Stimulated activated CD4-positive, alpha-beta T cell treated with anti-CD3 and anti-CD28 coated beads, Interleukin-4, amount 100 ng/mL, for 4 hours (primary cell): ENCODE data around the gene SPEF2.

Experiments used
- DNase-seq, 2 experiments: peaks; one replicate each; pipeline ENCODE4 v3.0.0-alpha.2; 2020

SPEF2 gene

DNA sequence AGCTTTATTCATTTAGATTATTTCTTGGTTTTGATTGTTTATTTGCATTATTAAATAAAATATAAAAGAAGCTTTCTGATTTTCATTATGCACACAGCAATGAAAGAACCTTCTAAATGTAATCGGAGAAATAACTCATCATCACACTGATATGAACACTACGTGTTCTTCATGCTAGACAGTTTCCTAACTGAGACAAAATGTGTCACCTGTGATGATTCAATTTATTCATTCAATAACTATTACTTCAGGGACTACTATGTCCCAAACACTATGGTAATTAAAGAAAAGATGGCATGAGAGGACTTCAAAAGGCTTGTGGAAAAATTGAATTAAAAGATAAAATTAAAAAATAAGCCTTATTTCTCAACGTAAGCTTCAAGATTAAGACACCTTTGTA lies 118.1 kb downstream of the SPEF2 start:
- DNase-seq, result no peak

DNA sequence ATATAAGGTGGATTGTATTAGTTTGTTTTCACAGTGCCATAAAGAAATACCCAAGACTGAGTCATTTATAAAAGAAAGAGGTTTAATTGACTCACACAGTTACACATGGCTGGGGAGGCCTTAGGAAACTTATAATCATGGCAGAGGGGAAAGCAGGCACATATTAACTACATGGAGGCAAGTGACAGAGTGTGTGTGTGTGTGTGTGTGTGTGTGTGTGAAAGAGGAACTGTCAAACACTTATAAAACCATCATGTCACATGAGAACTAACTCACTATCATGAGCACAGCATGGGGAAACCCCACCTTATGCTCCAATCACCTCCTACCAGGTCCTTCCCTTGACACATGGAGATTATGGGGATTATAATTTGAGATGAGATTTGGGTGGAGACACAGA lies 118.6 kb downstream of the SPEF2 start:
- DNase-seq, result peak; percentile 23 to 53

DNA sequence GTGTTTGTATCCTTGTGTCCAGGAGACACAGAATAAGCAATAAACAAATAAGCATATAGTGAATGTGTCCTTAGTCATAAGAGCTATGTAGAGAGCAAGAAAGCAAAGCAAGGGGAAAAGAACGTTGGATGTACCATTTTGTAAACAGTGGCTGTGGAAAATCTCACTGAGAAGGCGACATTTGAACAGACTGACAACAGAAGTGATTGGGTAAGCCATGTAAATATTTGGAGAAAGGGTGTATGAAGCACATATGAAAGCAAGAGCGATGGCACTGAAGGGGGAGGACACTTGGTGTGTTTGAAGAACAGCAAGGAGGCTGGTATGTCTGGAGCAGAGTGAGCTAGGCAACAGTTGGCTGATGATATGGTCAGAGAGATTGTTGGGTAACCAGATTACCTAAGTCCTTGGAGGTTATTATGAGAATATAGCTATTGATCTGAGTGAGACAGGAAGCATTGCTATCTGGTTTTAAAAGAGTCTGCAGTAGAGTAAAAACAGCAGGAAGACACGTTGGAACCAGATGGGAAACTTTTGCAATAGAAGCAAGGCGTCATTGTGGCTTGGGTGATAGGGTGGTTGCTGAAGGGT lies 123.6 kb downstream of the SPEF2 start:
- no peak for DNase-seq

DNA sequence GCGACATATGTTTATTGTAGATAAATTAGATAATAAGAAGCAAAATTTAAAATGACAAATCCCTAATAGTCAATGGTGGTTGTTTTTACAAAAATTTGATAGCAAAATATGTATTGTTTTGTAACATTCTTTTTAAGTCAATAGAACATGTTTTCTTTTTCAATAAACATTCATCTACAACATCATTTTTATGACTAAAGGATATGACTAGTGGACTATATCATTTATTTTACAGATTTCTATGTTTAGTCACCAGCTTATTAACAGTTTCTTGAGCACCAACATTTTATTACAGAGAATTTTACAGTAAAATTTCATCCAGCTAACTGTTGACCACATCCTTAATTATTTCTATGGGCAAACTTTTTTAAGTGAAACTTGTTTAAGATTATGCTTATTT lies 124.3 kb downstream of the SPEF2 start:
- no peak for DNase-seq

DNA sequence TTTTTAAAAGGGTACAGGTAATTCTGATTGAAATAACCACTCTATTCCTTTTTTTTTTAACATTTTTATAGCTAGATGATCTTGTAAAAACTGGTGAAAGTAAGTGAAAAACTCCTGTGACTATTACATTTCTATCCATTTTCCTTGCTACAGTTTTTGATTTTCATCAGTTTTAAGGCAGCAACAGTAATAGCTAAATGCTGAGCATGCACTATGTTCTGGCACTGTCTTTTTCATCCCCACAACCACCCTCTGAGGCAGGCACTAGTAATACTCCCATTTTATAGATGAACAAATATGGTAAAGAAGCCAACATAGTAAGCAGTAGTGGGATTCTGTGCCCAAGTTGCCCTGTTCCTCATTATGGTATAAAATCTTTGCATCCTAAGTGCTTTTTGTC lies 126.0 kb downstream of the SPEF2 start:
- no peak for DNase-seq

DNA sequence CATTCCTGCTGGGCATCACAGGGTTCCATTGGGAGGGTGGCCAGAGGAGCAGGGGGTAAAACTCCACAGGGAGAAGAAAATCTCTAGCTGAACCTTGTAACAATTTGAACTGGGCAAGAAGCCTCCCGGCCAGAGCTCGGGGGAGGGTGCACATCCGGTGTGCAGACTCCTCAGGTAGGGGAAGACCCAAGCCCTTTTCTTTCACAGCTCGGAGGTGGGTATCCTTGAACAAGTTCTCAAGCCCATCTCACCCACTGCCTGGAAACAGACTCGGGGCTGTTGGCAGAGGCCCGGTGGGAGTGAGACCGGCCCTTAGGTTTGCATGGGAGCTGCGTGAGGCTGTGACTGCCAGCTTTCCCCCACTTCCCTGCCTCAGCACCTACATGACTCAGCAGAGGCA lies 127.5 kb downstream of the SPEF2 start:
- no peak for DNase-seq

DNA sequence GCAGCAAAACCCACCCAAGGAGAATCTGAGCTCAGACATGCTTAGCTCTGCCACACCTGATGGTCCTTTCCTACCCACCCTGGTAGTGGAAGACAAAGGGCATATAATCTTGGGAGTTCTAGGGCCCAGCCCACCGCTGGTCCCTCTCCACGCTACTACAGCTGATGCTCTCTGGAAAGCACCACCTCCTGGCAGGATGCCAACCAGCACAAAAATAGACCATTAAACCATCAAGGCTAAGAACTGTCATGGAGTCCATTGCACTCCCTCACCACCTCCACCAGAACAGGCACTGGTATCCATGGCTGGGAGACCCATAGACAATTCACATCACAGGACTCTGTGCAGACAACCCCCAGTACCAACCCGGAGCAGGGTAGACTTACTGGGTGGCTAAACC lies 128.0 kb downstream of the SPEF2 start:
- no peak for DNase-seq

DNA sequence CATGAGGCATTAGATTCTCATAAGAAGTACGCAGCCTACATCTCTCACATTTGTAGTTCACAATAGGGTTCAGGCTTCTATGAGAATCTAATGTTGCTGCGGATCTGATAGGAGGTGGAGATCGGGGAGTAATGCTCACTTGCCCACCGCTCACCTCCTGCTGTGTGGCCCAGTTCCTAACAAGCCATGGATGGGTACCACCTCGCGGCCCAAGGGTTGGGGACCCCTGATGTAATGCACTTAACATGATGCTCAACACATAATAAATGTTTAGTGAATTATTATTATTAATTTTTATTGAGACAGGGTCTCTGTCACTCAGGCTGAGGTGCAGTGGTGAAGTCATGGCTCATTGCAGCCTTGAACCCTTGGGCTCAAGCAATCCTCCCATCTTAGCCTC lies 134.3 kb downstream of the SPEF2 start:
- no peak for DNase-seq

DNA sequence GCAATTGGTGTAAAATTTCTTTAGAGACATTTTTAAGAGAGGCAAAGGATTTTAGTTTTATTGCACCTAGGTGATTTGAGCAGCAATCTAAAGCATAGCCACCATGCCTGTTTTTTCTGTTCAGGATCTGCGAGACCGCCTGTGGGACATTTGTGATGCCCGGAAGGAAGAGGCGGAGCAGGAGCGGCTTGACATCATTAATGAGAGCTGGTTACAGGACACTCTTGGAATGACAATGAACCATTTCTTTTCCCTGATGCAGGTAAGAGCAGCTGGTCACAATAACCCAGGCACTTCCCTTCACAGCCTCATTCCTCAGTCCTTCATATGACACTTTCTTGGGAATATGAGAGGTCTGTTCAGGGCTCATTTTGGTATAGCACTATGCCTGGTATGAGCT lies 135.8 kb downstream of the SPEF2 start:
- DNase-seq, result no peak

DNA sequence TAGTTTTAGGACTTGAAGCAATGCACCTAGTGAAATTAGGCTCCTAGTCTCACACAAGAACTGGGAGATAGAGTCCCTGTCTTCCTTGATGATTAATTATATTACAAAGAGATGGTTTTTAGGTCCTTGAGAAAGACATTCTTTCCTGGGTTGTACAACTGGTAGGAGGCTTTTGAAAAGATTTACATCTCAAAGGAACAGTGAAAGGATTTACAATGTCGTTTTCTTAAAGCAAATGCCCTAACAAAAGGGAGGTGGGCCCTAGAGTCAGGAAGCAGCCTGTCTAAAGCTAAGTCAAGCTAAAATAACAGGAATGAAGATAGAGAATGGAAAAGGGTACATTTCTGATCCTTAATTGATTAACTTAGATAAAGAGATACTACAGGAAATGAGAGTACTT lies 136.8 kb downstream of the SPEF2 start:
- no peak for DNase-seq

DNA sequence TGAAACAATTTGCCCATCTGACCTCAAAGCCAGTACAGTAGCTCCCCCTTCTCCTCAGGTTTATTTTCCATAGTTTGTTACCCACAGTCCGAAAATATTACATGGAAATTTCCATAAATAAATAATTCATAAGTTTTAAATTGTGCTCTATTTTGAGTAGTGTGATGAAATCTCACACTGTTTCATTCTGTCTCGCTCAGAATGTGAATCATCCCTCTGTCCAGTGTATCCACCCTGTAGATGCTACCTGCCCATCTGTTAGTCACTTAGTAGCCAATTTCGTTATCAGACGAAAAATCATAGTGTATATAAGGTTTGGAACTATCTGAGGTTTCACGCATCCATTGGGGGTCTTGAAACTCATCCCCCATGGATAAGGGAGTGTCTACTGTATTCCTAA lies 138.3 kb downstream of the SPEF2 start:
- DNase-seq, result no peak

DNA sequence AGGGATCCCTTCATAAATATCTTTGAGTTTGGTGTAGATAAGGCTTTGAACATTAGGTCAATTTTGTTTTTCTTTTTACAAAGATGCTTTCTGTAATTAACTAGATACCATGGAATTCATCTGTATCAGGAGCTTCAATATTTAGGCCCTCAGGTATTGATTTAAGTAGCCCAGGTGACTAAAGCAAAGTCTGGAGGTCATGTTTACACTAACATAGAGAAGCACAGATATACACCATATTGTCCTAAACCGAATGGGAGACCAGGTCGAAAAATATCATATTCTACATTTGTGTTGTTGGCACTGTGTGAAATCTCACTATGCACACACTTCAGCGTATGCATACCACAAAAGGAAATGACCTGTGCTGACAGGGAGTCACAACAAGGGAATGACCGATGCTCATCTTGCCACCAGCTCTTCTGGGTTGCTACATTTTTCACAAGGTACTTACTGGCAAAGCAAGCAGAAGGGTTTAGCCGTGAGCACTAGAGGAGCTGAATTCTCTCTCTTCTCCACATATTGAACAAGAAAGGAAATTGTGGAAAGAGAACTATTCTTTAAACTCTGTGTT lies 140.6 kb downstream of the SPEF2 start:
- DNase-seq, result no peak

DNA sequence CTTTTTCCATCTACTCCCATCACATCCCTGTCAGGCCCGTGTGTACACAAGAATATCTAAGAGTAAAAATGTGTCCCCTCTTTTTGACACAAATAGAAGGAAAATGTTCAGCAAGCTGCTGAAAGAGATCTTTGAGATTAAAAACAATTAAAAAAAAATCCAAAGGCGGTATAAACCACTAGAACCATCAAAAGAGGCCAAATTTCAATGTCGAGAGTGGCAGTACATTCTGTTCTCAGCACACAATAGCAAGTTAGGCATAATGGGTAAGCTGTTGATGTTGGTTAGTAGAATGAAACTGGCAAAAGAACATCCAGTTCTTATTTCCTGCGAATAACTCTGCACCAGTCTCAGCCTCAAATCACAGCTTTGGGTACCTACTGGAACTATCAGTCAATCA lies 143.9 kb downstream of the SPEF2 start:
- DNase-seq, result no peak

DNA sequence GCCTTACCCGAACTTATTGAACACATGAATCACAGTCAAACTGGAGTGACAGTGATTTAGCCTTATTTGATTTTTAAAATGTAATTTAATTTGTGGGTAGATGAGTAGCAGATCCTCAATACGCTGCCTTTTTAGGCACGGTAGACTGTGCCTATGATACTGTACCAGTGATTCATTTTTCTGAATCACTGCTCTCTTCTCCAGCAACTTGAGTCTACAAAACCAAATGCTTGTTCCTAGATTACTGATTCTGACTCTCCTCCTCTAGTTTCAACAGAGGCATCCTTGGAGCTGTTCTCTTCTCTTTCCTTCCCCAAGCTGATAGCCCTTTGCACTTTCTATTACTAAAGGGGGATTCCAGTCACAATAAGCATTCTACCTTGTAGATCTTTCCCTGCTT lies 144.7 kb downstream of the SPEF2 start:
- no peak for DNase-seq

DNA sequence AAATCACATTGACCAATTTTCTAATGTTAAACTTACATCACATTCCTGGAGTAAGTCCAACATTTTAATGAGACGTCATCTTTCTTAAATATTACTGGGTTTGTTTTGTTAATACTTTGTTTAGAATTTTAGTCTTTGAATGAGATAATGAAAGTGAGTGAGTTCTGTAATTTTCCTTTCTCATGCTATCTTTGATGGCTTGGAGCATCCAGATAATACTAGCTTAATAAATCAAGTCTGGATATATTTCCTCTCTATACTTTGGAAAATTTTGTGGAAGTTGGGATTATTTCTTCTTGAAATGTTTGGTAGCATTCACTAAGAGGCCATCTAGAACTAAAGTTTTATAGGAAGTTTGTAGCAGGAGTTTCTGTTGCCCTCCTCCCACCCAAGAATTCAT lies 148.3 kb downstream of the SPEF2 start:
- no peak for DNase-seq

DNA sequence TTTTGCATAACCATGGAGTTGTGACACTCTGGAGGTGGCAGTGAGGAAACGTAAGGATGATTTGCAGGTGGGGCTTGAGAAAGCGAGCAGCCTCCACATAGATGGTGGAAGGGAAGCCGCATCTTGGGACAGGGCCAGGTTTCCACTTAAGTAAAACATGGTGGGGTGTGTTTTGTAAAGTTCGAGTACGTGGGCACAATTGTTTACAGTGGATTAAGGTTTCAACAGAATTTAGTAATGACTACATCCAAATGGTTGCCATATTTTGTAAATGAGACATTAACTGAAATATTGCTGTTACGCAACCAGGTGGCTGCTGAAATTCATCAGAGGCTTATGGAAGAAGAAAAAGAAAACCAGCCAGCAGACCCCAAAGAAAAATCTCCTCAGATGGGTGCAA lies 153.6 kb downstream of the SPEF2 start:
- no peak for DNase-seq

DNA sequence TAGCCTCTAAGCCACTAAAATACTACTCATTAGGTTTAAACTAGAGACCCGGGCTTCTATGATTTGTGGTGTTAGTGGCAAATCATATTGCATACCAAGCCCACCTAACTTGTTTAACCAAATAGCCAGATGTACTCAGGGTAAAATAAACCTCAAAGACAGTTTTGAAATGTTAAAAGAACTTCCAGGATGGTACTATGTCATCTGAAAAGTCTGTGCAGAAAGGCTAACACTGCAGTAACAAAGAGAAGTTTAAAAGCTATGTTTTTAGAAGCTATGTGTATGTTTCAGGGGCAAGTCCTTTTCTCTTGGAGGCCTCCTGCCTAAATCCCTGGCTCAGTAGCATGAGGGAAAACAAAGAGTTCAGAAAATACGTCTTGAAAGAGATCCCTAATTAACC lies 154.2 kb downstream of the SPEF2 start:
- no peak for DNase-seq

DNA sequence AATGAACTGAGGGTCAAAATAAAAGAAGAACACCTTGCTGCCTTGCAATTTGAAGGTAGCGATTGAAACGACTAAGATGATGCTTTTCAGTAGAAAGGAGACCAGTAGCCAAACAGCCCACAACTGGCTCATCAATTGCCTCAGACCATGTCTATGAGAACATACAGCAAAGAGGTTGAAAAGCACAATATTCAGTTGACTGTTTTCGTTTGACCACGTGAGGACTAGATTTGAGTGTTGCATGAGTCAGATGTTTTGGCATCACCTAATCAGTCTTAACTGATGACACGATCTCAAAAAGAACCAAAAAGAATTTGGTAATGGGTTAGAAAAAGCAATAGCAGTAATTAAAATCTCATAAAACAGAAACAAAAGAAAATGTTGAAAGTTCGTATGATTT lies 156.3 kb downstream of the SPEF2 start:
- no peak for DNase-seq

DNA sequence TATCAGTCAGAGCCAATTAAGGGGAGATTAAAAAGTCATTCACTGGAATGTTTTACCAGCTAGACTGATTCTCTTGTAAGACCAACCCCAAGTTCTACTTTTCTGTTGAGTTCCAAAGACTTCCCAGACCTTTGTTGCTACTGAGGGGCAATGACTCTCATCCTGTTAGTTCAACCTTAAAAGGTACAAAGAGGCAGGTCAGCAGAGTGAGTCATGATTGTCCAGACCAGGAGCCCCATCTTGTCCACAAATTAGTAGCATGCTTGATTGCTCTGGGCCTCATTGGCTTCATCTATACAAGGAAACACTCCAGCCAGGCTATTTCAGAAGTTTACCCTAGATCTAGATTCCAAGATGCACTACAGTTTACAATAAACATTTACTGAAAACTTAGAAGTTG lies 159.1 kb downstream of the SPEF2 start:
- DNase-seq, result no peak

DNA sequence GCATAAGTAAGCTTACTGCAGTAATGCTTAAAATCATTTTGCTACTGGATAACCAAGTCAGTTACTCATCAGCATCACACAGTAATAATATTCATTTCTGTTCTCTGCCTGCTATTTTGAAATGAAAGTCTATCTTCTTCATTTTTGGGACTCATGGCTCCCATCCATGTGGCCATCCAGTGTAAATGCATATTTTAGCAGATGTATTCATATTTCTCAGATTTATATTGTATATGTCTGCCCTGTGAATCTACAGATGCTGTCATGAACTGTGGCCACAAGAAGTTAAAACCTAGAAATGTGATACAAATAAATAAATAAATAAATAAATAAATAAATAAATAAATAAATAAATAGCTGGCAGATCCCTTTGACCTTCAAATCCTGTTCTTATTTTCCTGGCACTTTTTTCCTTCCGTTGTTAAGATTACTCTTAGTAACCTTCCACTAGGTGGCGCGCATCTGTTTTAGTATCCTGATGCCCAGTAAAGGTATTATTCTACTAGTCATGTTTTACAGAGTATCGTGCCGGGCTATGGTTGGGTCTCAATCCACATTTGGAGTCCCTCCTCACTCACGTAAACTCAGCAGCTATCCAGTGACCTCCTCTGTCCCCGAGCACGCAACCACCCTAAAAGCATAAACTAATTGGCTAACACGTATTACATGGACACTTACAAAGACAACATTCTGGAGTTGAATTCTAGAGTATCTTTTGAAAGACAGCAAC lies 159.9 kb downstream of the SPEF2 start:
- peak; percentile 63 to 66 for DNase-seq

DNA sequence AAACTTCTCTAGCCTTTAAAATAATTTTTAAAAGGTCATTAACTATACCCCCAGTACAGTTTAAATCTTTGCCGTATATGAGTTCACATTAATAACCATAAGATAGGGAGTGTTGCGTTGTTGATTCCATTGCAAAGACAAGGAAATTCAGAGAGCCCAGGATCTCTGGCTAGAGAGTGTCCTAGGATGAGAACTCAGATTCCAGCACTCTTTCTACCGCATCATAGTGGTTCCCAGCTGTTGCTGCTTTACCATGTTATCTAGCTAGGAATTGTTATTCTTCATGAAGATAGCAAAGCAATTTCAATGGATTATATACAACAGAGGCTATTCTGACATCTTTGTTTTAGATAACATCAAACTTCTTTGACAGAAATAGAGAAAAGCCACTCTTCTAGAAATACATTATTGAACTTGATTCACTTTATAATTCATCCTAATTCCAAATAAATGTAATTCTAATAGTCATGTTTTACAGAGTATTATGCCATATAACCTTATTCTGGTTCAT lies 160.7 kb downstream of the SPEF2 start:
- no peak for DNase-seq

DNA sequence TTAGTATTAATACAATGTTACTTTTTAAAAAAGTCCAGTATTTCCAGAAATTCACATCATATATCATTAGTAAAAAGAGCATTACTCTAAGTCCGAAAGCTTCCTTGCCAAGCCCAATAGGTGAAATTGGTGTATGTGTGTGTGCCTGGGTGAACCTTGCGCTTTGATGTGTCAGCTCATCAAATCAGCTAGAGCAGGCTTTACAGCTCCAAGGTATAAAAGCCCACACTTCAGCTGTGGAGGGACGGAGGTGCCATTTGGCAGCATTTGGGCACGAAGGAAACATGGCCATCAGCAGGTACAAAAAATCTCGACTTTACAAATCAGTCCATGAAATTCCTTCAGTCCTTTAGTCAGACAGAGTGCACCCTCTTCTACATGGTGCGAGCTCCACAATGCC lies 162.6 kb downstream of the SPEF2 start:
- DNase-seq, result peak in 1 of 2 experiments; percentile 53

DNA sequence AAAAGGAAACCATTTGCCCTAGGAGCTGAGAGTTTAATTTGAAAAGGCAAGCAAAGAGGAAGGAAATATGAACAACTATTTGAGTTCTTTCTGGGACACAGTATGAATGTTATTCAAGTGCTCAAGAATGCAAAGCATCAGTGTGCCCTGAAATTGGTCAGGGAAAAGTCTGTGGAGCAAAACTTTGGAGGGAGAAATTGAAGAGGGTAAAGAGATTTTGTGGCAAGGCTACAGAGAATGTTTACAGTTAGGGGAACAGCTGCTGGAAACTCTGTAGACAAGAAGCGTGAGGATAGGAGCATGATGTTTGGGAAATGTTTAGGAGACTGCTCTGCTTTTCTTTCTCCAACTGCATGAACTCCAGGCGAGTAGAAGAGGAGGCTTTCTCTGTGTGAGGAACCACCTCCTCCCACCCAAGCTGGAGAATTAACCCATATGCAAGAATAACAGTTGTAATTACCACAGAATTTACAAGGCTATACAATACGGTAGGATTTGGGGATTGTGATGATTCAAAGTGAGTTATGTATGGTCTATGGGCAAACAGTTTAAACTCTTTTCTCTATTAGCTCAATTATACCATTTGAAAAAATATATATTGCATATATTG lies 163.6 kb downstream of the SPEF2 start:
- DNase-seq, result no peak

DNA sequence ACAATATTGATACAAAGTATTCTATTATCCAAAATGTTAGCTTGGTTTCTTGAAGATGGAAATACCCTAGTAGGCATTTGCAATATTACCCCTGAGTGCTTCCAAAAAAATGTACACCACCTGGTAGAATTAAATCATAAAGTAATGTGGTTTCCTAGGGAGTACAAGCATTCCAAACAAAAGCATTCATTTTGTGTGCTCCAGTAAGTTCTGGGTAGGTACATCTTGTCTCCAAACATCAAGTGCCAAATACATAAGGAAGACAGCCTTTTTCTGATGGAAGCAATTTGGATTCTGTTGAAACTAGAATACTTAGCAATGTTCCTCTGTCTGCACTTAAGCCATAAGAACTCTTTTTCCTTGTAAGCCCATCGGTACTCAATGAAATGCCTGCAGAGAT lies 165.9 kb downstream of the SPEF2 start:
- no peak for DNase-seq
